Naive thymus-derived CD4-positive, alpha-beta T cell (primary cell): ENCODE results near the gene ATP12A. TPM values are rescaled to one million over a fixed set of nuclear protein-coding genes. Genes with fewer than 3 reads are reported as not detected.
A peak's percentile ranks its signal among the peaks of the same experiment; 100 is the strongest.

Source experiments
- ATAC-seq: fragments of 150-1000 bp; cut with Tn5 transposase; 2 replicates; pipeline ENCODE4 v1.10.0; 2021; ENCODE audit warnings: mild to moderate bottlenecking, moderate library complexity
- CTCF ChIA-PET: fragments of 350-600 bp; sonication (Branson Sonifier 250); formaldehyde crosslinking; loops from one replicate; lab custom pipeline; 2021; ENCODE audit warnings: antibody characterized with exemption; lab: Charles Lee
- POLR2A ChIA-PET: fragments of 350-600 bp; sonication (Branson Sonifier 250); formaldehyde crosslinking; loops from one replicate; lab custom pipeline; 2021; ENCODE audit warnings: antibody characterized with exemption, inconsistent platforms; lab: Charles Lee
- DNase-seq, 9 donors: peaks; one replicate each; pipeline versions ENCODE4 v3.0.0 to v3.0.0-alpha.2; 2020 to 2022; ENCODE audit warnings: mixed read lengths in 1 of 9
- H3K27ac ChIP-seq: one replicate; pipeline ENCODE4 v1.7.0; 2013; ENCODE audit warnings: mild to moderate bottlenecking, low read depth, low read length, moderate library complexity
- H3K27me3 ChIP-seq, 2 donors: one replicate each; pipeline ENCODE4 v1.7.0; 2013; ENCODE audit warnings: low read length in 2 of 2, mild to moderate bottlenecking in 2 of 2, moderate library complexity in 2 of 2; ENCODE audit not compliant: control insufficient read depth in 2 of 2, insufficient read depth in 2 of 2
- H3K36me3 ChIP-seq, 3 experiments: 1 replicate in 2 of 3; 2 replicates in 1 of 3; pipeline ENCODE4 v1.7.0; 2013; ENCODE audit warnings: low read length in 3 of 3, mild to moderate bottlenecking in 3 of 3, moderate library complexity in 1 of 3; ENCODE audit not compliant: insufficient read depth in 3 of 3, control insufficient read depth in 2 of 3
- H3K4me1 ChIP-seq, 2 donors: one replicate each; pipeline ENCODE4 v1.7.0; 2013; ENCODE audit warnings: low read length in 2 of 2, mild to moderate bottlenecking in 2 of 2, moderate library complexity in 1 of 2; ENCODE audit not compliant: control insufficient read depth in 2 of 2, insufficient read depth in 2 of 2
- H3K4me3 ChIP-seq: 2 replicates; pipeline ENCODE4 v1.7.0; 2013; ENCODE audit warnings: mild to moderate bottlenecking, low read length
- H3K9me3 ChIP-seq, 3 experiments: 1 replicate in 2 of 3; 2 replicates in 1 of 3; pipeline ENCODE4 v1.7.0; 2013; ENCODE audit warnings: low read length in 3 of 3; ENCODE audit not compliant: control insufficient read depth in 2 of 3
- H3K27ac Mint-ChIP-seq, 9 donors: one replicate each; pipeline ENCODE4 v1.8.0; 2020 to 2022; ENCODE audit warnings: mixed read lengths in 9 of 9, mild to moderate bottlenecking in 8 of 9, moderate library complexity in 5 of 9, inconsistent platforms in 2 of 9
- H3K27me3 Mint-ChIP-seq, 5 donors: one replicate each; pipeline ENCODE4 v1.8.0; 2021 to 2022; ENCODE audit warnings: mixed read lengths in 5 of 5, mild to moderate bottlenecking in 1 of 5
- H3K36me3 Mint-ChIP-seq, 5 donors: one replicate each; pipeline ENCODE4 v1.8.0; 2020 to 2022; ENCODE audit warnings: mixed read lengths in 5 of 5, mild to moderate bottlenecking in 3 of 5, inconsistent platforms in 1 of 5
- H3K4me1 Mint-ChIP-seq, 7 donors: one replicate each; pipeline ENCODE4 v1.8.0; 2020 to 2022; ENCODE audit warnings: mixed read lengths in 7 of 7, mild to moderate bottlenecking in 3 of 7, inconsistent platforms in 1 of 7
- H3K4me3 Mint-ChIP-seq, 10 donors: one replicate each; pipeline ENCODE4 v1.8.0; 2020 to 2022; ENCODE audit warnings: mild to moderate bottlenecking in 10 of 10, mixed read lengths in 10 of 10, moderate library complexity in 6 of 10, inconsistent platforms in 2 of 10
- H3K9me3 Mint-ChIP-seq, 11 donors: one replicate each; pipeline ENCODE4 v1.8.0; 2020 to 2022; ENCODE audit warnings: mixed read lengths in 11 of 11, mild to moderate bottlenecking in 4 of 11, inconsistent platforms in 1 of 11, moderate library complexity in 1 of 11
- intact Hi-C, 2 donors: fragments of 100-400 bp; cut with micrococcal nuclease; formaldehyde crosslinking; loops; one replicate each; pipeline ENCODE4 v1.15.1; 2023
- polyA plus RNA-seq, 2 donors: library from polyadenylated mRNA; unstranded; fragments of 300-500 nt; fragmentation: Illumina TruSeq; gene quantifications; one replicate each; pipeline ENCODE4 v1.2.3, GENCODE V29; 2021
- total RNA-seq, 6 experiments: library from RNA in 5 of 6; stranded (reverse) in 5 of 6; gene quantifications; 1 replicate in 5 of 6; 2 replicates in 1 of 6; pipeline ENCODE4 v1.2.3 and lab custom pipeline; 2021 to 2026

ATP12A gene
- total and polyA plus RNA-seq, 7 experiments from 2014 or later: 0.39 TPM; not detected in 6

- Histone ChIP-seq H3K36me3 (no peaks in the 10 kb centered on the region), H3K27me3 (no peaks in the 10 kb centered on the region), H3K9me3 (no peaks in the 10 kb centered on the region), H3K27ac (no peak overlapping the region), H3K4me3 (no peak overlapping the region), H3K4me1 (no peaks in the 10 kb centered on the region)
- no peak overlapping the region for H3K4me3 Mint-ChIP-seq
- no peaks in the 10 kb centered on the region for H3K9me3 Mint-ChIP-seq
- CTCF ChIA-PET: interaction anchor here (0.6 to 1.4 kb wide), 3 partner anchors 10 to 1303 kb away, joined by 3 read pairs; no protein-coding TSS in a partner anchor
- H3K27ac Mint-ChIP-seq: no peak overlapping the region
- no peak for DNase-seq
- ATAC-seq: no peak
- POLR2A ChIA-PET: interaction anchor here (0.5 kb wide), 1 partner anchor 383 kb away, joined by 3 read pairs; no protein-coding TSS in a partner anchor
- intact Hi-C loops: loop anchor here in 1 of 2 donors (2.0 kb wide), 1 partner anchor 89 kb away; no protein-coding TSS in a partner anchor
- H3K36me3 Mint-ChIP-seq: no peaks in the 10 kb centered on the region
- peaks cover 7 to 39% (median 15%) of the 10 kb centered on the region in 5 donors for H3K27me3 Mint-ChIP-seq
- H3K4me1 Mint-ChIP-seq: peaks cover 7 to 12% (median 9%) of the 10 kb centered on the region in 7 donors
These were observed 10.0 kb upstream of the ATP12A start for GRCh38 chr13:24670174-24670573.

DNA sequence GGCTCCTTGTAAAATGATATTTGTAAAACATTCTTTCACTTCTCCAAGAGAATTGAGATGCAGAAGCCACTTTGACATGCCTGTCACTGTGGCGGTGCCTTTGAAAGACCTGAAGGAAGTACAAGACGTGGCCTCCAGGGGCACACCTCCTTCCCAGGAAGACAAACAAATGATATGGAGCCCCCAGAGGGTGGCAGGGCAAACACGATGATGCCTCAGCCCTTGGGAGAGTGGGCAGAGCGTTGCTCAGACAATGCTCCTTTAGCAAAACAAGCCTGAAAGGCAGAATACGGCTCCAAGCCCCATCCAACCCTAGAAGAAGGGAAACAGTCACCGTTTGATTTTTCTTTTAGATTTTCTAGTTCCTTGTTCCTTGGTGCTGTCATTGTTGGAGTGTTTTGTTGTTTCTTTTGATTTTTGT lies 9.2 kb upstream of the ATP12A start:
- intact Hi-C loops: loop anchor here (1.0 to 2.0 kb wide), 4 partner anchors 57 to 91 kb away; no protein-coding TSS in a partner anchor
- H3K27me3 Mint-ChIP-seq: peaks cover 4 to 44% (median 14%) of the 10 kb centered on the region in 5 donors
- Histone ChIP-seq H3K27me3 (no peaks in the 10 kb centered on the region), H3K36me3 (no peaks in the 10 kb centered on the region), H3K9me3 (no peaks in the 10 kb centered on the region), H3K4me3 (no peak overlapping the region), H3K4me1 (no peaks in the 10 kb centered on the region), H3K27ac (no peak overlapping the region)
- H3K4me3 Mint-ChIP-seq: peak overlapping the region in 7 of 10 donors; percentile 7 to 58 (median 46)
- CTCF ChIA-PET: interaction anchor here (1.4 to 3.0 kb wide), 2 partner anchors 12 to 65 kb away, joined by 3 to 21 read pairs; no protein-coding TSS in a partner anchor
- POLR2A ChIA-PET: interaction anchor here (0.5 kb wide), 1 partner anchor 383 kb away, joined by 3 read pairs; no protein-coding TSS in a partner anchor
- peak; percentile 70 for ATAC-seq
- H3K36me3 Mint-ChIP-seq: no peaks in the 10 kb centered on the region
- H3K9me3 Mint-ChIP-seq: no peaks in the 10 kb centered on the region
- H3K4me1 Mint-ChIP-seq: peaks cover 7 to 12% (median 9%) of the 10 kb centered on the region in 7 donors
- DNase-seq: peak in 1 of 9 donors; percentile 20
- no peak overlapping the region for H3K27ac Mint-ChIP-seq

GRCh38 chr13:24671386-24672113 lies 8.7 kb upstream of the ATP12A start:
- peak overlapping the region in 1 of 9 donors; percentile 59 for H3K27ac Mint-ChIP-seq

DNA sequence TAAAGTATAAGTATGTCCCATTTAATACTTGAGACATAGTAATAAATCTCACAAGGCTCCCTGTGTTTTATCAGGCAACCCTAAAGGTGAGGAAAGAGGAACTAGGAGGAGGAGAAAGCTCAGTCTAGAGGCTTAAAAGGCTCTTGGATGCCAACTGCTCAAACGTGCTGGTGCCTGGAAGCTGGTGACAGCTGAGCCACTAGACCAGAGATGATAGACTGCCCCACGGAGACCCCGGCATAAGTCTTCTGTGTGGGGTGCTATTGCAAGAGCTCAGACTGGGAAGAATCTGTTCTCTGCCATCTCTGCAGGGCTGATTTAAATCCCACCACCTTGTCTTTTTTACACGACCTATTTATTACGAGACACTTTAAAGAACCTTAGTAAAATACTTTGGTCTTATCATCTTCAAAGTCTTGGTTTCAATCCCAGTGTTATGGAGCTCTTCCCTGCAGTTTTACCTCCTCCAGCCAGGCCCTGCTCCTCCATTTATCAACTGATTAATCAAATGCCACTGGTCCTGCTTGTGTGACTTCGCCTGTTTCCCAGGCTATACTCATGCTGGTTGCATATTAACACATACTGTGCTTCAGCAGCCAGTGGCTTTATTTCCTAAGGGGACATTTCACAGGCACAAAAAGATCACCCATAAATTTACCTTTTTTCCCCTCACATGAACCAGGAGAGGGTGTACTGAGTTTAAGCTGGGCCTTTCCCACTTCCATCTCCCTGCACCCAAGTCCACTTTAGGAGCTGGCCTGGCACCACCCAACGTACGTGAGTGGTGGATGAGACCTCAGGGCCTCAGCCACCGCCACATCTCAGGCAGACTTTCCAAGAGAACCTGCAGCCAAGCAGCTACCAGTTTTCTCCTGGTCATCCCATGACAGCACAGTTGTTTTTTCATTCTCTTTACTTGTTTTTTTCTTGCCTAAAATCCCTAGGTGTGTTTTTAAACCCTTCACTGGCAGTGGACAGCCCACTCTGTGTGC lies 7.8 kb upstream of the ATP12A start:
- peak overlapping the region in 1 of 9 donors; percentile 59 for H3K27ac Mint-ChIP-seq
- H3K9me3 Mint-ChIP-seq: no peaks in the 10 kb centered on the region
- DNase-seq (no peak), ATAC-seq (no peak)
- intact Hi-C loops: no loop called here
- peaks cover 15 to 57% (median 20%) of the 10 kb centered on the region in 5 donors for H3K27me3 Mint-ChIP-seq
- H3K4me3 Mint-ChIP-seq: no peak overlapping the region
- H3K36me3 Mint-ChIP-seq: no peaks in the 10 kb centered on the region
- no peak overlapping the region for H3K4me3 ChIP-seq
- H3K27me3 ChIP-seq: no peaks in the 10 kb centered on the region
- peaks cover 7 to 12% (median 9%) of the 10 kb centered on the region in 7 donors for H3K4me1 Mint-ChIP-seq
- no peak overlapping the region for H3K27ac ChIP-seq
- ChIA-PET POLR2A (no interaction called here), CTCF (interaction anchor here (0.6 to 3.0 kb wide), 7 partner anchors 11 to 1082 kb away, joined by 3 to 21 read pairs (median 6); no protein-coding TSS in a partner anchor)
- H3K36me3 ChIP-seq: no peaks in the 10 kb centered on the region
- H3K4me1 ChIP-seq: no peaks in the 10 kb centered on the region
- no peaks in the 10 kb centered on the region for H3K9me3 ChIP-seq

More at GRCh38 chr13:24671386-24672113, 8.7 kb upstream of the ATP12A start:
- H3K36me3 Mint-ChIP-seq: no peaks in the 10 kb centered on the region
- H3K9me3 Mint-ChIP-seq: no peaks in the 10 kb centered on the region
- peaks cover 7 to 12% (median 9%) of the 10 kb centered on the region in 7 donors for H3K4me1 Mint-ChIP-seq
- ChIA-PET POLR2A (no interaction called here), CTCF (interaction anchor here (0.6 to 3.0 kb wide), 6 partner anchors 12 to 1081 kb away, joined by 3 to 21 read pairs (median 7); no protein-coding TSS in a partner anchor)
- H3K27me3 ChIP-seq: no peaks in the 10 kb centered on the region
- no peaks in the 10 kb centered on the region for H3K36me3 ChIP-seq
- ATAC-seq (peak; percentile 64), DNase-seq (peak in 1 of 9 donors; percentile 22)
- no peak overlapping the region for H3K27ac ChIP-seq
- no peak overlapping the region for H3K4me3 ChIP-seq
- peaks cover 6 to 49% (median 14%) of the 10 kb centered on the region in 5 donors for H3K27me3 Mint-ChIP-seq
- intact Hi-C loops: loop anchor here (1.0 to 2.0 kb wide), 4 partner anchors 57 to 91 kb away; no protein-coding TSS in a partner anchor
- H3K9me3 ChIP-seq: no peaks in the 10 kb centered on the region
- no peaks in the 10 kb centered on the region for H3K4me1 ChIP-seq
- H3K4me3 Mint-ChIP-seq: peak overlapping the region in 7 of 10 donors; percentile 7 to 58 (median 46)

GRCh38 chr13:24675806-24676570 lies 4.2 kb upstream of the ATP12A start:
- Mint-ChIP-seq H3K4me3 (no peak overlapping the region), H3K4me1 (peaks cover 7 to 15% (median 10%) of the 10 kb centered on the region in 7 donors), H3K9me3 (peaks cover 0 to 1% (median 0%) of the 10 kb centered on the region in 11 donors), H3K27ac (no peak overlapping the region), H3K27me3 (peaks cover 36 to 62% (median 44%) of the 10 kb centered on the region in 5 donors), H3K36me3 (no peaks in the 10 kb centered on the region)
- no peaks in the 10 kb centered on the region for H3K36me3 ChIP-seq
- H3K9me3 ChIP-seq: no peaks in the 10 kb centered on the region
- DNase-seq: no peak
- CTCF ChIA-PET: interaction anchor here (0.6 kb wide), 1 partner anchor 51 kb away, joined by 3 read pairs; no protein-coding TSS in a partner anchor
- H3K27ac ChIP-seq: no peak overlapping the region
- POLR2A ChIA-PET: no interaction called here
- intact Hi-C loops: no loop called here
- peaks cover 4 to 13% of the 10 kb centered on the region in 2 donors for H3K27me3 ChIP-seq
- no peak overlapping the region for H3K4me3 ChIP-seq
- no peak for ATAC-seq
- H3K4me1 ChIP-seq: peaks cover 0 to 6% of the 10 kb centered on the region in 2 donors
